Erythroblast (primary cell): ENCODE measurements around the gene MRPS2.

Experiments
- GATA1 ChIP-seq: IDR thresholded peaks from 2 replicates; pipeline ENCODE4 v1.6.1; 2011; ENCODE audit warnings: low read depth, mild to moderate bottlenecking, control low read depth, low read length, moderate library complexity
- POLR2A ChIP-seq: IDR thresholded peaks from 2 replicates; pipeline ENCODE4 v1.6.1; 2011; ENCODE audit warnings: mild to moderate bottlenecking, low read length

DNA sequence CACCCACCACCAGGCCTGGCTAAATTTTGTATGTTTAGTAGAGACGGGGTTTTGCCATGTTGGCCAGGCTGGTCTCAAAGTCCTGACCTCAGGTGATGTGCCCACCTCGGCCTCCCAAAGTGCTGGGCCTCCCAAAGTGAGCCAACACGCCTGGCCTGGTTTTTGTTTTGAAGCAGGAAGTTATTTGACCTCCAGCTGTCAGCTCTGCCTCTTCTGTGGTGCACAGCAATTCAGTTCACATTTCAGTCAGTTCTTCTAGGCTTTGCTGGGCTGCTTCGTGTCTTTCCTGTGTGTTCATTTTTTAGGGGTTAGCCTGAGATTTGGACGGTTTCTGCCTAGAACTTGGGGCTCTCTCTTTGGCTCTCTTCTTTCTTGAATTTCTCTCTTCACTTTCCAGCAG, 29.7 kb downstream of the MRPS2 start:
- TF ChIP-seq POLR2A (no peak), GATA1 (no peak)
